KMS-11 (cell line): ENCODE results near the gene CHPT1.
"Not testable (repeated sequence)": the region's sequence is repeated elsewhere in the genome, so short reads cannot be mapped to it uniquely, and the experiment has no call there.

Source experiments
- H2AFZ ChIP-seq: fragments of 200-600 bp; sonication (generic); 2 replicates; pipeline ENCODE4 v1.6.1; 2016; ENCODE audit warnings: antibody characterized with exemption, mixed run types, low read depth
- H3K27ac ChIP-seq: fragments of 200-600 bp; sonication (generic); 2 replicates; pipeline ENCODE4 v1.6.1; 2016; ENCODE audit warnings: mild to moderate bottlenecking, mixed run types
- H3K27me3 ChIP-seq: fragments of 200-600 bp; sonication (generic); 2 replicates; pipeline ENCODE4 v1.6.1; 2017; ENCODE audit warnings: mild to moderate bottlenecking, low read depth, mixed run types, moderate library complexity; ENCODE audit not compliant: insufficient read depth
- H3K36me3 ChIP-seq: fragments of 200-600 bp; sonication (generic); 2 replicates; pipeline ENCODE4 v1.6.1; 2017; ENCODE audit warnings: mild to moderate bottlenecking, mixed run types; ENCODE audit not compliant: insufficient read depth
- H3K4me1 ChIP-seq: fragments of 200-600 bp; sonication (generic); 2 replicates; pipeline ENCODE4 v1.6.1; 2016; ENCODE audit warnings: mild to moderate bottlenecking, low read depth, mixed run types; ENCODE audit not compliant: poor library complexity, severe bottlenecking
- H3K4me2 ChIP-seq: fragments of 200-600 bp; sonication (generic); 2 replicates; pipeline ENCODE4 v1.7.0; 2016; ENCODE audit warnings: mild to moderate bottlenecking, mixed run types
- H3K4me3 ChIP-seq: fragments of 200-600 bp; sonication (generic); IDR thresholded peaks from 2 replicates; pipeline ENCODE4 v1.6.1; 2017; ENCODE audit warnings: low read depth, low read length, mixed read lengths; ENCODE audit not compliant: insufficient read depth
- H3K79me2 ChIP-seq: fragments of 200-600 bp; sonication (generic); 2 replicates; pipeline ENCODE4 v1.6.1; 2016; ENCODE audit warnings: low read depth, mixed run types; ENCODE audit not compliant: insufficient read depth
- H3K9ac ChIP-seq: fragments of 200-600 bp; sonication (generic); 2 replicates; pipeline ENCODE4 v1.6.1; 2016; ENCODE audit warnings: mild to moderate bottlenecking, mixed run types
- H4K20me1 ChIP-seq: fragments of 200-600 bp; sonication (generic); 2 replicates; pipeline ENCODE4 v1.6.1; 2016; ENCODE audit warnings: mild to moderate bottlenecking, mixed run types; ENCODE audit not compliant: insufficient read depth
- TF ChIP-seq, protein P1 (sequence below): fragments of 200-600 bp; sonication (generic); conservative IDR thresholded peaks from 2 replicates; pipeline ENCODE4 v1.6.1; 2017; ENCODE audit warnings: low read depth, mild to moderate bottlenecking, antibody characterized with exemption, low read length, moderate library complexity, mixed read lengths

CHPT1 gene

DNA sequence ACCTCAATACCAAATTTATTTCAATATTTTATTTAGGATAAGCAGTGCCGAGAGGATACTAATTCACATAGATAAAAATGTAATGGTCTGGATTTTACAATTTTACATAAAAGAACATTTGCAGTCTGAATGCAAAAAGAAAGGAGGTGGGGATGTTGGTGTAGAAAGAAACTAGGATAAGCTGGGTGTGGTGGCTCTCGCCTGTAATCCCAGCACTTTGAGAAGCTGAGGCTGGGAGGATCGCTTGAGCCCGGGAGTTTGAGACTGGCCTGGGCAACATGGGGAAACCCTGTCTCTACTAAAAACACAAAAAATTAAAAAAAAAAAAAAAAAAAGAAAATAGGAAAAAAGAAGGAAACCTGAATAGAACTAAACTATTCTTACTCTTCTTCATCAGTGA is 25.0 kb downstream of the CHPT1 start:
- Histone ChIP-seq H3K79me2 (no peaks in the 10 kb centered on the region), H3K27ac (no peak overlapping the region), H3K4me1 (peaks cover 3% of the 10 kb centered on the region), H3K4me3 (no peak overlapping the region), H4K20me1 (no peaks in the 10 kb centered on the region), H3K4me2 (no peak overlapping the region), H2AFZ (no peak overlapping the region), H3K36me3 (no peaks in the 10 kb centered on the region), H3K27me3 (no peaks in the 10 kb centered on the region), H3K9ac (no peak overlapping the region)
- TF ChIP-seq, protein P1, sequence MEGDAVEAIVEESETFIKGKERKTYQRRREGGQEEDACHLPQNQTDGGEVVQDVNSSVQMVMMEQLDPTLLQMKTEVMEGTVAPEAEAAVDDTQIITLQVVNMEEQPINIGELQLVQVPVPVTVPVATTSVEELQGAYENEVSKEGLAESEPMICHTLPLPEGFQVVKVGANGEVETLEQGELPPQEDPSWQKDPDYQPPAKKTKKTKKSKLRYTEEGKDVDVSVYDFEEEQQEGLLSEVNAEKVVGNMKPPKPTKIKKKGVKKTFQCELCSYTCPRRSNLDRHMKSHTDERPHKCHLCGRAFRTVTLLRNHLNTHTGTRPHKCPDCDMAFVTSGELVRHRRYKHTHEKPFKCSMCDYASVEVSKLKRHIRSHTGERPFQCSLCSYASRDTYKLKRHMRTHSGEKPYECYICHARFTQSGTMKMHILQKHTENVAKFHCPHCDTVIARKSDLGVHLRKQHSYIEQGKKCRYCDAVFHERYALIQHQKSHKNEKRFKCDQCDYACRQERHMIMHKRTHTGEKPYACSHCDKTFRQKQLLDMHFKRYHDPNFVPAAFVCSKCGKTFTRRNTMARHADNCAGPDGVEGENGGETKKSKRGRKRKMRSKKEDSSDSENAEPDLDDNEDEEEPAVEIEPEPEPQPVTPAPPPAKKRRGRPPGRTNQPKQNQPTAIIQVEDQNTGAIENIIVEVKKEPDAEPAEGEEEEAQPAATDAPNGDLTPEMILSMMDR = no peak

DNA sequence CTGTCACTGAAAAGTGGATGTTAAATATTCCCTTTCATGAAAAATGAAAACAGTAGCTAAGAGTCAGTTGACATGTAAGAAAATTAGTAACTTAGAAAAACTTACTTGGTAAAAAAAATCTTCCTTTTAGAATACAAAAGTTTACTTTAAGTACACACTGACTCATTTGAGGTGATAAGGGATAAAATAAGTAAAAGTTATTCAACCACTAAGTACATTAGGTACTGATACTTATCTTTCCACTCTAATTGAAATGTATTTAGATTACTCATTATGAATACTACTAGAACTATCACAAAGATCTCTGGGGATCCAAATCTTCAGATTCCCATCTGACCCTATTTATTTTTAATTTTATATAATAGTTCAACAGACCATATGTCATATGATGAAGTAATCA is 29.7 kb downstream of the CHPT1 start:
- Histone ChIP-seq H3K4me1 (peaks cover 3% of the 10 kb centered on the region), H3K4me2 (no peak overlapping the region), H2AFZ (no peak overlapping the region), H3K9ac (no peak overlapping the region), H3K36me3 (no peaks in the 10 kb centered on the region), H4K20me1 (no peaks in the 10 kb centered on the region), H3K27ac (no peak overlapping the region), H3K27me3 (no peaks in the 10 kb centered on the region), H3K79me2 (no peaks in the 10 kb centered on the region), H3K4me3 (no peak overlapping the region)
- TF ChIP-seq, protein P1 = no peak

DNA sequence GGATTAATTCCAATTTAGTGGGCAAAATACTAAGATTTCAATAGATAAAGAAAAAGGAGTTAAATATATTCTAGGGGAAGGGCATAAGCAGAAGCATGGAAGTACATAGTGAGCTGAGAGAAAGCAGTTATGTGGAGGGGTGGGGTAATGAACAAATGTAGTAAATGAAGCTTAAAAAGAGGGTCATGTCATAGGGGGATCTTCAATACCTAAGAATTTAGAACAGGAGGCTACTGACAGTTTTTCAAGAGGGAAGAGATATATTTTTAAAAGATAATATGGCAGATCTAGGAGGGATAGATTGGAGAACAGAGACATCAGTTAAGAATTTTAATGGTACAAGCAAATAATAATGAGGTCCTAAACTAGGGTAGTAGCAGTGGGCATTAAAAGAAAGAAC is 32.4 kb downstream of the CHPT1 start:
- H3K27ac ChIP-seq = no peak overlapping the region
- no peak overlapping the region for H3K4me3 ChIP-seq
- no peaks in the 10 kb centered on the region for H4K20me1 ChIP-seq
- no peaks in the 10 kb centered on the region for H3K36me3 ChIP-seq
- H3K4me1 ChIP-seq = peaks cover 3% of the 10 kb centered on the region
- no peak overlapping the region for H3K4me2 ChIP-seq
- no peaks in the 10 kb centered on the region for H3K79me2 ChIP-seq
- H2AFZ ChIP-seq = no peak overlapping the region
- no peaks in the 10 kb centered on the region for H3K27me3 ChIP-seq
- no peak overlapping the region for H3K9ac ChIP-seq
- TF ChIP-seq, protein P1 = no peak

DNA sequence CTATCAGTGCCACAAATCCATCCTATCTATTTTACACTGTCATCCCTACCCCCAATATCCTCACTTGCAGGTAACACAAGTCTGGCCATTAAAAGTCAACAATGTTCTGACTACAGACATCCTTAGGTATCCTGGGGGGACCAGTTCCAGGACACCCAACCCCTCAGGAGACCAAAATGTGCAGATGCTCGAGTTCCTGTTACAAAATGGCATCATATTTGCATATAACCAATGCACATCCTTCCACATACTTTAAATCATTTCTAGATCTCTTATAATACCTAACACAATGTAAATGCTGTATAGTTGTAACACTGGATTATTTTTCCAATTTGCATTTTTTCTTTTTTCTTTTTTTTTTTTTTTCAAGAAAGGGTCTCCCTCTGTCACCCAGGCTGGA is 34.9 kb downstream of the CHPT1 start:
- Histone ChIP-seq H3K27me3 (no peaks in the 10 kb centered on the region), H3K36me3 (no peaks in the 10 kb centered on the region), H3K4me2 (no peak overlapping the region), H3K27ac (no peak overlapping the region), H3K9ac (no peak overlapping the region), H3K4me1 (peaks cover 16% of the 10 kb centered on the region), H4K20me1 (no peaks in the 10 kb centered on the region), H2AFZ (no peak overlapping the region), H3K79me2 (no peaks in the 10 kb centered on the region), H3K4me3 (no peak overlapping the region)
- TF ChIP-seq, protein P1 = no peak

DNA sequence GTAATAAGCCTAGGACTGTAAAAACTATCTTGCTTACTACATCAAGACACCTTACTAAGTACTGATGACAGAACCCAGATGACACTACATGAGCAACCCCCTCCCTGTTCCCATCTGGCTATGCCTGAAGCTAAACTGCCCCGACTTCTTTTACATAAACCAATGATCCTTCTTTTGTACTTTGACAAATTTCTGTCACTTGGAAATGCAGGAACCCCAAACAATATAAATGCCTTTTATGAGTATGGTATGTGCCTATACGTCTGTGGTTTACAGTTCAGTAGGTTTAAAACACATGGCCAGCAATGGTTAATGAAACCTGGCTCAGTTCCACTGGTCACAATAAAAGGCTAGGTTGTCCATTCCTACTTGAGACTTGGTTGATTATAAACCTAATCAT is 35.7 kb downstream of the CHPT1 start:
- Histone ChIP-seq H2AFZ (no peak overlapping the region), H3K27me3 (no peaks in the 10 kb centered on the region), H3K36me3 (no peaks in the 10 kb centered on the region), H3K27ac (no peak overlapping the region), H4K20me1 (no peaks in the 10 kb centered on the region), H3K4me3 (no peak overlapping the region), H3K4me2 (no peak overlapping the region), H3K79me2 (no peaks in the 10 kb centered on the region), H3K4me1 (peaks cover 24% of the 10 kb centered on the region), H3K9ac (no peak overlapping the region)
- TF ChIP-seq, protein P1 = no peak

DNA sequence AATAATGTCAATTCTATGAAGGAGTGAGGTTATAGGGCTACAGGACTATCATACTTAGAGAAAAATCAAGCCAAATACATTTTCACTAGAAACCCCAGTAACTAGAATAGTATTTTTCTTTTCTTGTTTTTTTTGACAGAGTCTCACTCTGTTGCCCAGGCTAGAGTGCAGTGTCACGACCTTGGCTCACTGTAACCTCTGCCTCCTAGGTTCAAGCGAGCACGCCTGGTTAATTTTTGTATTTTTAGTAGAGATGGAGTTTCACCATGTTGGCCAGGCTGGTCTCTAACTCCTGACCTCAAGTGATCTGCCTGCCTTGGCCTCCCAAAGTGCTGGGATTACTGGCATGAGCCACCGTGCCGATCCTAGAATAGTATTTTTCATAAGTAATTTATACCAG is 37.0 kb downstream of the CHPT1 start:
- H3K9ac ChIP-seq, H3K27ac ChIP-seq, H3K27me3 ChIP-seq, H3K4me3 ChIP-seq, H2AFZ ChIP-seq, H3K36me3 ChIP-seq, H3K4me2 ChIP-seq, H3K79me2 ChIP-seq, H4K20me1 ChIP-seq: not testable (repeated sequence)
- peaks cover 27% of the 10 kb centered on the region for H3K4me1 ChIP-seq
